HG02610 (cell line): Measurements from ENCODE around the gene SLC35D3.
"Not testable (repeated sequence)": the region's sequence is repeated elsewhere in the genome, so short reads cannot be mapped to it uniquely, and the experiment has no call there.

Source experiments
- ATAC-seq: cut with Tn5 transposase; IDR thresholded peaks from one replicate; pipeline ENCODE4 v1.9.1; 2021; ENCODE audit warnings: mild to moderate bottlenecking, moderate library complexity; ENCODE audit not compliant: unreplicated experiment

SLC35D3 gene, protein sequence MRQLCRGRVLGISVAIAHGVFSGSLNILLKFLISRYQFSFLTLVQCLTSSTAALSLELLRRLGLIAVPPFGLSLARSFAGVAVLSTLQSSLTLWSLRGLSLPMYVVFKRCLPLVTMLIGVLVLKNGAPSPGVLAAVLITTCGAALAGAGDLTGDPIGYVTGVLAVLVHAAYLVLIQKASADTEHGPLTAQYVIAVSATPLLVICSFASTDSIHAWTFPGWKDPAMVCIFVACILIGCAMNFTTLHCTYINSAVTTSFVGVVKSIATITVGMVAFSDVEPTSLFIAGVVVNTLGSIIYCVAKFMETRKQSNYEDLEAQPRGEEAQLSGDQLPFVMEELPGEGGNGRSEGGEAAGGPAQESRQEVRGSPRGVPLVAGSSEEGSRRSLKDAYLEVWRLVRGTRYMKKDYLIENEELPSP

DNA sequence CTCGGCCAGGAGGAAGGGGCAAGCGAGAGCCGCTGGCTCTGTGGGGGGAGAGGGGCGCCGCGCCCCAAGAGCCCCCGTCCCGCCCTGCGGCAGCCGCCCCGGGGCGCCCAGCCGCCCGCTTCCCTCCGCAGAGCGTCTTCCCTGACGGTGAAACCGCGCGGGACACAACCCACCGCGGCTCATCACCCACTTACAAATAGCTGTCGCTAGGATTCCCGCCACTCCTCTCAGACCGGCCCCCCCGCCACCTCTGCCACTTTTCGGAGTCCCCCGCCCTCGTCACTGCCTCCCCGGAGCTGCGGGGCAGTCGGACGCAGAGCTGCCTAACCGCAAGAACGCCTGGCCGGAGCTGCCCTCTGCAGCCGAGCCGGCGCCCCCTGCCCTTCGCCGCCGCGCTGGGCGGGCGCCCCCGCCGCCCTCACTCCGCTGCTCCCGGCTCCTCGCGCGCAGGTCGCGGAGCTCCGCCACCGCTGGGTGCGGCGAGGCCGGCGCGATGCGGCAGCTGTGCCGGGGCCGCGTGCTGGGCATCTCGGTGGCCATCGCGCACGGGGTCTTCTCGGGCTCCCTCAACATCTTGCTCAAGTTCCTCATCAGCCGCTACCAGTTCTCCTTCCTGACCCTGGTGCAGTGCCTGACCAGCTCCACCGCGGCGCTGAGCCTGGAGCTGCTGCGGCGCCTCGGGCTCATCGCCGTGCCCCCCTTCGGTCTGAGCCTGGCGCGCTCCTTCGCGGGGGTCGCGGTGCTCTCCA is at the start of gene SLC35D3:
SLC35D3 (plus strand) TSS at position 366 of the 749 bp plus-strand sequence; CDS start at position 494, 128 bp downstream.
- no peak for ATAC-seq

DNA sequence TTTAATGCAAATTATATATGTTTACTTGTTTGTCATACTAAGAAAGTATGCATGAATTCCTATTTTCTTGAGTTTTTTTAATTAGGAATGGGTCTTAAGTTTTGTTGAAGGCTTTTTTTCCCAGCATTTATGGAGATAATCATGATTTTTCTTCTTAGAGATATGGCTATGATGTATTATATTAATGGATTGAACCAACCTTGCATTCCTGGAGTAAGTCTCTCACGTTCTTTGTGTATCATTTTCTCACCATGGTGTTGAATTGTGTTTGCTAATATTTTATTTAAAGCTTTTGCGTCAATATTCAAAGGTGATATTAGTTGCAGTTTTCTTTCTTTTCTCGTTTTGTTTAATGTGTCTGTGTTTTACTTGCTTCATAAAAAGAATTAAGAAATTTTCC is 48.4 kb upstream of the SLC35D3 start:
- ATAC-seq, result no peak

GRCh38 chr6:136876469-136876868 is 45.6 kb upstream of the SLC35D3 start:
- not testable (repeated sequence) for ATAC-seq

- ATAC-seq, result no peak
Measured at GRCh38 chr6:136880748-136881460, 41.2 kb upstream of the SLC35D3 start.

DNA sequence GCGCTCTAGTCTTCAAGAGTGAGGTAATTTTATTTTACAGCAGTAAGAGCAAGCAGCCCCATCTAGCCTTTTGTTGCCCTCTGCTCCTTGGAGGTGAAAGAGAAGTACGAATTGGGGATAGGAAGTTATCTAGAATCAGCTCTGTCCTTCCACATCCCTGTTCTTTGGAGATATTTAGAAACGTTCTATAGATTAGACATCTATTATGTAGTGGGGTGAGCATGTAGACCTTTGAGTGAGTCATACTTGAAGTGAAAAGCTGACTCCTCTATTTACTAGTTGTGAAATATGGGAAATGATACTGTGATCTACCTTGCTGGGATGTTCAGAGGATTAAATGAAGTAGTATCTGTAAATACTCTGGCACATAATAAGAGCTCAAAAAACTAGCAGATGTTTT is 36.0 kb upstream of the SLC35D3 start:
- no peak for ATAC-seq

- ATAC-seq, result no peak
Measured at GRCh38 chr6:136887953-136888352, 34.1 kb upstream of the SLC35D3 start.

- no peak for ATAC-seq
Measured at GRCh38 chr6:136889271-136890193, 32.6 kb upstream of the SLC35D3 start.

DNA sequence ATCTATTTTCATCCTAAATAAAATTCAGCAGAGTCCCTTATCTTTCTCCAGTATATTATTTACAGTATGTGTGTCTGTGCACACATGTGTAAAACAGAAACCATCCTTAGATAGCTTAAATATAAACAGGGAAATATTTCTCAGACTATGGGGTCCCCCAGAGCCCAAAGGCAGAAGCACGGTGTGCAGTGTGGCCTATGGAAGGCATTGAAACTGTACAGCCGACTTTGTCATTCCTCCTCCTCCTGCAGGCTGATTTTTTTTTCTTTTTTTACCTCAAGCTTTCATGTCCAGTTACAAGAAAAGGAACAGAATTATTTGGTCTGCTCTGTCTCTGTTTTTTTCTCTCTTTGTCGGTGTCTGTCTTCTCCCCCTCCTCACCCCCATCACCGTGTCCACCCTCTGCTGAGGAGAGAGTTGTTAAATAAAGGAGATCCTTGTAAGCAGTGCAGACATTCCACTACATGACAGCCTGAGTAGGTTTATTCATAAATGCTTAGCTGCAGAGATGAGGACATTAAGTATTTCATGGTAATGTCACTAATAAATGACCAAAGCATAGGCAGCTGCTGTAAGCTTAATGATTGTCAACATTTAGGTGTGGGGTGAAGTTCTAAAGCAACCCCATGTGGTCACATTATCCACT is 31.8 kb upstream of the SLC35D3 start:
- ATAC-seq, result no peak

- ATAC-seq, result no peak
Measured at GRCh38 chr6:136890986-136891385, 31.1 kb upstream of the SLC35D3 start.

- no peak for ATAC-seq
Measured at GRCh38 chr6:136893187-136893586, 28.9 kb upstream of the SLC35D3 start.

DNA sequence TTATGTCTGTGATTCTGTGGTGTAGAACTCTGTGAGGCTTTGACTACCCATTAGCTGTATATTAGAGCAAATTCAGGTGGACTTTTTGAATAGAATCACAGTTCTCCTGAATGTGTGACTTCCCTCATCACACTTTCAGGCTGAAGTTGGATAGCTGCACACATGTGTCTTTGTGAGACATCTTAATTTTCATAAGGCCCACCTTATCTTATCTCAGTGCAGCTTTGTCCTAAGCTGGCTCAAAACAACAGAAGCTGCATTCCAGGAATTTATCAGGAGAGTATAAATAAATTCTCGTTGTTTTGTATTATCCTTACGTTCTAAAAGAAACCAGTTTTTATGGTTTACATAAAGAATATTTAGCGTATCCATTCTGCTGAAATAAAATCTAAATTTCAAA is 26.2 kb upstream of the SLC35D3 start:
- no peak for ATAC-seq

DNA sequence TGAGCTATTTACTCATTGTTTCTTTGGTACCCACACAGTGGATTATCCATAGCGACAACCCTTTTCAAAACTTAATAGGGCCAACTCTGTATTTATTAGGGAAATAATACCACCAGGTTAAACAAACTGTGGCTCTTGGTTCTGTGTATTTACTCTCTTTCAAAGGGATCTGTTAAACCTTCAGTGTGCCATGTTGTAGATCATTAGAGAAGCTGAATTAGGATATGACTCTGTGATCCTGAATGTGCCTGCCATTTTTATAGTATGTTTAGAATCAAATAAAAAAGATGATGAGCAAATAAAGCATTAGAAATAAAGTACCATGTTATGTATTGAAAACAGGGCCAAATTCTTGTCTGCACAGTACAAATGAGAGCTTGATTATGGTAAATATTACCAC is 25.0 kb upstream of the SLC35D3 start:
- no peak for ATAC-seq

DNA sequence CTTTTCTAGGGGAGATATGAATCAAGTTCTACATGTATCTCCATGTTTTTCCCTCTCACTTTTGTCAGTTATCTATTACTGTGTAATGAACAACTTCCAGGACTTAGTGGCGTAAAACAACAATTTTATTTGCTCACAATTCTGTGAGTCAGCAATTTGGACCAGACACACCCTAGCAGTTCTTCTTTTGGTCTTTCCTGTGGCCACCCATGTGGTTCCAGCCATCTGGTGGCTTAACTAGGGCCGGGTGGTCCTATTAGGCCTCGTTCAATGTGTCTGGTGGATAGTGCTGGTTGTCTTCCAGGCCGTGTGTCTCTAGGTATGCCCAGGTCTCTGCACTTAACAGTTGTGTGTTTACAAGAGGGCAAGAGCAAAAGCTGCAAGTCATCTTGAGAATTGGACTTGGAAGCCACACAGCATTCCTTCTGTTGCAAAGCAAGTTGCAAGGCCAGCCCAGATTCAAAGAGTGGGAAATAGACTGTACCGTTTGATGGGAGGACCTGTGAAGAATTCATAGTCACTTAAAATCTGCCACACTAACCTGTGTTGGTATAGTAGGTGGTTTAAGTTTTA is 20.8 kb upstream of the SLC35D3 start:
- no peak for ATAC-seq

DNA sequence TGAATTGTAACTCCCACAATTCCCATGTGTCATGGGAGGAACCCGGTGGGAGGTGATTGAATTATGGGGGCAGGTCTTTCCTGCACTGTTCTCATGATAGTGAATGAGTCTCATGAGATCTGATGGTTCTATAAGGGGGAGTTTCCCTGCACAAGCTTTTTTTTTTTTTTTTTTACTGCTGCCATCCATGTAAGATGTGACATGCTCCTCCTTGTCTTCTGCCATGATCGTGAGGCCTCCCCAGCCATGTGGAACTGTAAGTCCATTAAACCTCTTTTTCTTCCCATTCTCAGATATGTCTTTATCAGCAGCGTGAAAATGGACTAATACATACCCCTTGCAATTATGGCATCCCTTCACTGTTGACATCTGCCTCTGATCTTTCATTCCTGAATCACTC is 17.6 kb upstream of the SLC35D3 start:
- ATAC-seq, result not testable (repeated sequence)

DNA sequence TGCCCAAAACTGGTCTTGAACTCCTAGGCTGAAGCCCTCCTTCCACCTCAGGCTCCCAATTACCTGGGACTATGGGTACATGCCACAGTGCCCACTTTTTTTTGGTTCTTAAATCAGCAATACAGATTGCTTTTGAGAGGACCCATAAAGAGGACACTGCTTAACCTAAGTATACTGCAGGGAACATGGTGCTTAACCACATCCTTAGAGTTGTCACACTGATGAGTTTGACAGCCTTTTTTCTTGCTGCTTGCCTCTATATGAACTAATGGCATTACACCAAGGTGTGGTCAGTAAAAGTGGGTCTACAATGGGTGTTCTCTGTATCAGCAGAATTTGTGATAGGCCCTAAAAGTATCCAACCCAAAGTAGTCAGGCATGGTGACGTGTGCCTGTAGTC is 7.2 kb upstream of the SLC35D3 start:
- ATAC-seq, result no peak

- ATAC-seq, result no peak
Measured at GRCh38 chr6:136918706-136919105, 3.4 kb upstream of the SLC35D3 start.

DNA sequence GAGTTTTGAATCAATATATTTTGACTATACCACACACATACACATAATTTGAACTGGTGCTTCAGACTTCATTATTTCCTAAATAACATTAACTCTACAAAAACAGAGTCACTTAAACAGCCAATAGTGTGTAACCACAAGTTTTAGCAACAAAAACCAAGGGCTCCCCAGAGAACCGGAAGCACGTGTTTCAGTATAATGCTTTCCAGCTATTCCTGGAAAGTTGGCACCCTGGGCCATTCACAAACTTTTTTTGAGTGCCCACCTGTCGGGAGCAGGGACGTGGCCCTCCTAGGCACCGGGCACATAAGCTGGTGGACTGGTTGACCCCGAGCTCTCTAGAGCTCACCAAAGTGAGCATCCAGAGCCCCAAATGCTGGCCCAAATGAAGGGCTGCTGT is 1.9 kb upstream of the SLC35D3 start:
- no peak for ATAC-seq

DNA sequence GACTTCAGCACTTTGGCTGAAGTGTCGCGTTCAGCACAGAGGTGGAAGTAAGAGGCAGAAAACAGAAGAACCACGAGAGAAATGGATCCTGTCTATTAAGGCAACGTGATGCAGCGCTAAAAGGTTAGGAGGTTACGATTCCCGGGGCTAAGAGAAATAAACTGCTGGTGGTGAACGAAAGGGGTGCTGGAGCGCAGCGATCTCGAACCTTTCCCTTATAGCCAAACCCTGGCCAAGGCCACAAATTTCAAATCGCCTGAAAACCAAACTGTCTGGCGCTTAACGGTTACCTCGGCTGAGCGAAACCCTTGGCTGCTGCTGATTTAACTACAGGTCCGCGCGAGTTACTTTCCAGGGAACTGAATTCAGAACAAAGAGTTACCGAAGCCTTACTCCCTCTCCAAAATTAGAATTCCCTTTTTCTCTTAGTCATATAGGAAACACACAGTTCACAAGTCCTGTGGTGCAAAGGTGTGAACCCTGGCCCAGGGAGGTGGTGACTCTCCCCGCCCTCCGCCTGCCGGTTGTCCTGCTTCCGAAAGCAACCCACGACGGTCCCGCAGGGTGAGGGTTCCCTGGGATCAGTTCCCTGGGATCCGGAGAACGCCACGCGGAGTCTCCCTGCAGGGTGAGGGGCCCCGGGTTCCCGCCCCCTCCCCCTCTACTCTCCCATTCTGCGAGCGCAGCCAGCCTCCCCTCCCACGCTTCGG is 1.3 kb upstream of the SLC35D3 start:
- no peak for ATAC-seq

DNA sequence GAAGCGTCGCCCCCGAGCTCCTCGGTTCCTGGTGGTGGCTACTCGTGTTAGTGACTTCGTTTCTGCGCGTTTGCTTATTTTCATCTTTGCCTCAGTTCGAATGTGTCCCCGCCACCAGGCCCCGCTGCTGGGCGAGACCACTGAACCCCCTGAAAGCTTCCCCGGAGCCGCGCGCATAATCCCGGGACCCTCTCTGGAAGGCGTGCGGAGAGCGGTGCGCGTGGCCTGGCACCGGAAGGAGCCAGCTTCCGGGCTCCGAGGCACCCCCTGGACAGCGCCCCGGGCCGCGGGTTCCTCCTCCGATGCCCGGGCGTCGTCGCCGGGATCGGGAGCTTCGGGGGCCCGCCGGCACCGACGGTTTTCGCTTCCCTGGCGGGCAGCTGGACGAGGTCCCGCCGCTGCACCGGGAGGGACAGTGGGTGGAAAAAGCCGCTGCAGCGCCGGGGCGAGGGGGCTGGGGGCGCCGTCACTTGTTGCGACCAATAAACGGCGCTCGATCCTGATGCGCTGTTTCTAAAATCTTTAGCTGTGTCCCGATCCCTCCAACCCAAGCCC is 643 bp upstream of the SLC35D3 start:
- no peak for ATAC-seq
